Right cardiac atrium (tissue), 5 donors: Measurements from ENCODE around the gene SMIM21. TPM values are rescaled to one million over a fixed set of nuclear protein-coding genes. Genes with fewer than 3 reads are reported as not detected.

Experiments used
- ATAC-seq, 2 donors: fragments of 200-7000 bp; cut with Tn5 transposase; one replicate each; pipeline versions ENCODE4 v1.8.0 to v1.9.1; 2020; ENCODE audit warnings: moderate library complexity in 2 of 2, mild to moderate bottlenecking in 1 of 2
- DNase-seq, 3 donors: peaks; one replicate each; pipeline ENCODE4 v3.0.0-alpha.2; 2020
- H3K27ac ChIP-seq: one replicate; pipeline ENCODE4 v1.5.1; 2013; ENCODE audit warnings: mild to moderate bottlenecking, low read length, control low read depth, moderate library complexity
- H3K27me3 ChIP-seq: one replicate; pipeline ENCODE4 v1.6.1; 2013; ENCODE audit not compliant: control insufficient read depth, insufficient read depth
- H3K4me1 ChIP-seq: one replicate; pipeline ENCODE4 v1.6.1; 2013; ENCODE audit warnings: low read length; ENCODE audit not compliant: control insufficient read depth, insufficient read depth
- H3K4me3 ChIP-seq: one replicate; pipeline ENCODE4 v1.5.1; 2013; ENCODE audit warnings: low read length, control low read depth
- H3K9me3 ChIP-seq: one replicate; pipeline ENCODE4 v1.6.1; 2013; ENCODE audit warnings: low read length; ENCODE audit not compliant: control insufficient read depth
- WGBS: extraction: QIAGEN DNeasy Blood & Tissue Kit; methylation state at CpG from one replicate; pipeline ENCODE4 v1.1.7; 2013; 5-methylcytosine and 5-hydroxymethylcytosine counted together
- intact Hi-C, 4 donors: fragments of 100-400 bp; cut with DNase I; formaldehyde crosslinking; loops; one replicate each; pipeline versions ENCODE4 v1.11.0 to v1.14.0; 2022 to 2023
- polyA plus RNA-seq: library from polyadenylated mRNA; stranded (reverse); fragments of 200-250 nt; gene quantifications from one replicate; pipeline ENCODE4 v1.2.3, GENCODE V29; 2013
- total RNA-seq, 4 donors: library from RNA; stranded (reverse); fragmentation: NEBNext Ultra II Directional; extraction: Animal tissue kit (Norgen Biotek cat#: 25700); gene quantifications; one replicate each; pipeline ENCODE4 v1.2.1, GENCODE V29; 2021
- donor health status: healthy with polysubstance abuse.
- donor health status: DM: no; HTN: yes; CAD: no.
- donor health status: DM: no; HTN: no; CAD: no.
- donor health status: DM: no; HTN: yes; CAD: no; lungs with severe emphysema.
- donor health status: DM: yes; HTN: yes; CAD: no.

Gene SMIM21
- total and polyA plus RNA-seq, 5 donors: not detected

DNA sequence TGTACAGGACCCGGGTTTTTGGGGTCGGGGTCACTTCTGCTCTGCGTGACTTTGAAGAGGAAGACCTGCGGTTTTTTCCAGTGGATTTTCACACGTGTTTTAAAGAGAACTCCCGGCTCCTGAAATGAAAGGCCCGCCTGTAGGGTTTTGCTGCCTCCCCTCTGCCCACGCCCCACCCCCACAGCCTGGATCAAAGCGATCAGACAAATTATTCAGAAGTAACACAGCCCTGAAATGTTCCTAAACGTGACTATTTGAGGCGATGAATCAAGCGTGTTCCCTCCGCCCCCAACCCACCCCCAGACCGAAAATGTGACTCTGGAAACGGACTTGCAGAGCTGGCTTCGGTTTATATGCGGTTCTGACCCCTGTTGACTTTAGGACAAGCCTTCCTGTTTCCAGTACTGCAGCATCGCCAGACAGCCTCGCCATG, 28.7 kb upstream of the SMIM21 start:
- peak overlapping the region; percentile 69 for H3K4me3 ChIP-seq
- H3K27me3 ChIP-seq: no peaks in the 10 kb centered on the region
- H3K27ac ChIP-seq: no peak overlapping the region
- no peaks in the 10 kb centered on the region for H3K4me1 ChIP-seq
- WGBS: 34% methylated on average over 19 of the region's 19 CpGs
- no peaks in the 10 kb centered on the region for H3K9me3 ChIP-seq
- DNase-seq: no peak
- intact Hi-C loops: no loop called here
- ATAC-seq: peak in 1 of 2 donors; percentile 34

DNA sequence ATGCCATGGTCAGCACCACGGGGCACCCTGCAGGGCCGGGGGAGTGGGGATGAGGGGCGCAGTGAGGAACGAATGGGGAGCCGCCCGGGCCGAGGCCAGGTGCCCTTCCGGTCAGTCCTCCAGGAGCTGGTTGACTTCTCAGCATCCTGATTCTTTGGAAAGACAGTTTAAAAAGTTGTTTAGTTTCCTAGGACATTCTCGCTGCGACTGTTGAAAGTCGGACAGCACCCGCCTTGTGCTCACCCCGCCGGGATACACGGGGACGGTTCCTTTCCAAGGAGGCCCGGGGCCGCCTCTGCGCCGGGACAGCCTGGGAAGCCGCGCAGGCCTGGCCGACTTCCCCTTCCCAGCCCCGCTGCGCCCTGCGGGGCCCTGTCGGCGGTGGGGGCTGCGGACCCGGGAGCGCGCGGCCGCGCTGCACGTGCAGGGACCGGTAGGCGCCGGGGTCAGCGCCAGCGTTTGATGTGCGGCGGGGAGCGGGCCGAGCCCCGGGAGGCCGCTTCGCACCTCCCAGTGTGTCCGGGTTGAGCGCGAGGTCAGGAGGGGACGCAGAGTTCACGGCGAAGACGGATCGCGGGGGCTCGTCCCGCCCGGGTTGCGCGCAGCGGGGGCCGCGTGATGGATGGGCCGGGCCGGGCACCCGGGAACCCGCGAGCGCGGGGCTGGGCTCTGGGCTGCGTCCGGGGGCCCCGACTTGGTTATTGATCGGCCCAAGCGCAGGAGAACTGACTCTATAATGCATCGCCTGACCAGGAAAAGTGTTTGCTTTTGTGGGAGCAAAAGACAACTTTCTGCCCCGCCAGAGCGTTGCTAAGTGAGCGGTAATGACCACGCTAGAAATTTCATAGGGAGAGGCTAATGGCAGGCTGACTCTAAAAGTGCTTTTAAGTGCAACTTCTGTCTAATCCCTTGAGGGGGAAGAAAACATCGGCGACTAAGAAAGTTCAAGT, 28.0 kb upstream of the SMIM21 start:
- DNase-seq (peak; percentile 35 to 71 (median 68)), ATAC-seq (peak; percentile 90 to 91)
- no peak overlapping the region for H3K27ac ChIP-seq

DNA sequence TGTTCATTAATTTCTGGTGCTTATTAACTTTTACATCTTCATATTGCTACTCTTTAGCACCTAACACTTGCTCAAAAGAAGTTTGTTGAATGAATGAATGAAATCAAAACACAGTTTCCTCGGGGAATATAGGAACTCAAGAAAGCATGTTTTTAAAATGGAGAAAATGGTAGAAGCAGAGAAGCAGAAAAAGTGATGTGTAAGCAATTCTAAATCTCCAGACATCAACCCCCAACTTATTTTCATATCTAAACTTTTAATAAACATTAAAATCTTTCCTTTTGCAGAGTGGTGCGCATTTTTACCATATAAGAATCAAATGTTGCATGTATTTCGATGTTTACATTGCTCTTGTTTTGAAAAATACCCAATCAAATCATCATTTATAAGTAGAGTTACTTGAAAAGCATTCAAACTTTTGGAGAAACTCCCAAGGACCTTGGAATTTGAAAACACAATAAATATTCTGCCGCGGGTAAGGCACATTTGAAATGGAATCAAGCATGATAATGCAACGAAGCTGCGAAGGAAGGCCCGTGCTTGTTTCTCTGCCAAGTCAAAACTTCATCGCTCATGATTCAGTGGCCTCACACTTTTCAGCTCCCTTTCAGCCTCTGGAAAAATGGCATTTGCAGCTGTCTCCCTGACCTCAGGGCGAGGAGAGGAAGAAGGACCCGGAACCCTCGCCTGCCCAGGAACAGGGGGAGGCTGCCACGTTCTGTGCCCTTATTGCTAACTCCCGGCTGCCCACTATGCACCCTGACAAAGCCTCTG, 26.7 kb upstream of the SMIM21 start:
- no peaks in the 10 kb centered on the region for H3K27me3 ChIP-seq
- DNase-seq (no peak), ATAC-seq (no peak)
- H3K27ac ChIP-seq: no peak overlapping the region
- no peaks in the 10 kb centered on the region for H3K9me3 ChIP-seq
- no peak overlapping the region for H3K4me3 ChIP-seq
- WGBS: 87% methylated on average over 14 of the region's 14 CpGs
- intact Hi-C loops: no loop called here
- H3K4me1 ChIP-seq: no peaks in the 10 kb centered on the region

More for the DNA sequence above, 28.0 kb upstream of the SMIM21 start:
- no peaks in the 10 kb centered on the region for H3K9me3 ChIP-seq
- no peaks in the 10 kb centered on the region for H3K4me1 ChIP-seq
- intact Hi-C loops: no loop called here
- H3K27me3 ChIP-seq: no peaks in the 10 kb centered on the region
- 6% methylated on average over 84 of the region's 84 CpGs for WGBS
- H3K4me3 ChIP-seq: peak overlapping the region; percentile 69

DNA sequence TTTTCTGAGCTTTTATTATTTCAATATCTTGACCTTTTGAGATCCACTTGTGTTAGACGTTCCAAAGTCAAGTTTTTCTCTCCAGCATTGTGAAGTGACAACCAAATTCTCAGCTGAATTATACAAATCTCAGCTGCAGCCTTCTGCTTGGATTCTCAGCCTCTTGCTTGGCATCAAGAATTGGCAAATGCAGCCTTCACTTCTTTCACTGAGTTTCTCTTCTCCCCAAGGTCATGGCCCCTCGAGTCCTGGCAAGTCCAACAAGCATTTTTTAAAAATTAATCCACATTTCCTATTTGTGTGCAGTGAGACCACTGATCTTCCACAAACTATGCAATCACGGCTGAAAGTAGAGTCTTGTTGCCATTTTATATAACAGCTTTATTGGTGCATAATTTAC, 23.4 kb upstream of the SMIM21 start:
- H3K9me3 ChIP-seq: no peaks in the 10 kb centered on the region
- no peak overlapping the region for H3K4me3 ChIP-seq
- ATAC-seq (no peak), DNase-seq (no peak)
- intact Hi-C loops: no loop called here
- H3K27ac ChIP-seq: no peak overlapping the region
- H3K4me1 ChIP-seq: no peaks in the 10 kb centered on the region
- whole genome bisulfite sequencing: 50% methylated on average over 3 of the region's 3 CpGs
- no peaks in the 10 kb centered on the region for H3K27me3 ChIP-seq

DNA sequence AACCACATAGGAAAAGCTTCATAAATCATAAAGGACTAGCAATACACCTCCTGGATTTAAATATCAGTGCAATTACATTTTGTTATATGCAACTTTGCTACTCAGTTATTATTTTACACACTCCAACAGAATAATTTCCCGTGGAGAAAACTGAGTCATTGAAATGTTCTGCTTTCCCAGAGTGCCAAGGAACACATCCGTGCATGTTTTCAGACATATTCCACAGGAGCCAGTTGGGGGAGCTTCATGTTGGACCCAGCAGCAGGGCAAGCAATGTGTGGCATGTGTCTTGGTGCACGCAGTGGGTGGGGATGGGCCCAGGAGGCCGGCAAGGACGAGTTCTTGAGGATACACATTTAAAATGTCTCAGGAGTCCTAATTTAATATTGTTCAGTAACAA, 14.4 kb upstream of the SMIM21 start:
- H3K4me1 ChIP-seq: no peaks in the 10 kb centered on the region
- ATAC-seq (no peak), DNase-seq (no peak)
- no peak overlapping the region for H3K4me3 ChIP-seq
- H3K27me3 ChIP-seq: no peaks in the 10 kb centered on the region
- intact Hi-C loops: no loop called here
- no peak overlapping the region for H3K27ac ChIP-seq
- 75% methylated on average over 5 of the region's 5 CpGs for WGBS
- no peaks in the 10 kb centered on the region for H3K9me3 ChIP-seq

DNA sequence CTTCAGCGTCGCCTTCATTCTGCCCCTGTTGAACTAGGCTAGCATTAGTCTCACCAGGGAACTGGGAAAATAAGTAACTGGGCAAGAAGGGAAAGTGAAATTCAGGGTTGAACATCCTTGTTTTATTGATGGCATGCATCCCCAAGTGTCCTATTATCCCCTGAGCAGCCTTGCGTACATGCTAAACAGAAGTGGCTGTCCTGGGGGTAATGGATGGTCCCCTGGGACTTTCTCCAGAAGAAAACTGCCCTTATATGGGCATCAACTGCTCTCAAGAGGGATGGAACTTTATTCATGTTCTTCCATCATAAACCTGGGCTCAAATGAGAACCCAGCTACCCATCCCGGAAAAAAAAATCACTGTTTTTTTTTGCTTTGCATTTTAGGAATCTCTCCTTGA, 11.8 kb upstream of the SMIM21 start:
- Histone ChIP-seq H3K27ac (no peak overlapping the region), H3K27me3 (no peaks in the 10 kb centered on the region), H3K4me3 (no peak overlapping the region), H3K4me1 (no peaks in the 10 kb centered on the region), H3K9me3 (no peaks in the 10 kb centered on the region)
- intact Hi-C loops: no loop called here
- DNase-seq (no peak), ATAC-seq (no peak)
- 91% methylated on average over 4 of the region's 4 CpGs for WGBS

DNA sequence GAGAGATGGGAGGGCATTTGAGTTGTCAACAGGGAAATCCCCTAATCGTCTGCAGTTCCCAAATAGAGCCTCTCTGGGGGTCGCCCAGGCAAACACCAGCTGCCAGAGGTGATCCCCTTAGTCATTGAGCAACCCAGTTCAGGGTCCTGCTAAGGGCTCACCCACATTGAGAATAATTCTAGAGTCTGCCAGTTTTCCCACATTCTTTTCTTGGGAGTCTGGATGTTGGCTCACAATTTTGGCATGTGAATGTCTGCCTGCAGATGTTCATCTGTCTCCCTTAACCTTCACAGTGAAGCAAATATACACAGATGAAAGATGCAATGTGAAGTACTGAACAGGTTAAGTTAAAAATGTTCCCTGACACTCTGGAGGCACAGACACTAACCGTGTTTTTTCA, 11.4 kb upstream of the SMIM21 start:
- no peaks in the 10 kb centered on the region for H3K27me3 ChIP-seq
- ATAC-seq (no peak), DNase-seq (no peak)
- intact Hi-C loops: no loop called here
- no peak overlapping the region for H3K4me3 ChIP-seq
- 52% methylated on average over 3 of the region's 3 CpGs for WGBS
- H3K27ac ChIP-seq: no peak overlapping the region
- no peaks in the 10 kb centered on the region for H3K4me1 ChIP-seq
- no peaks in the 10 kb centered on the region for H3K9me3 ChIP-seq

DNA sequence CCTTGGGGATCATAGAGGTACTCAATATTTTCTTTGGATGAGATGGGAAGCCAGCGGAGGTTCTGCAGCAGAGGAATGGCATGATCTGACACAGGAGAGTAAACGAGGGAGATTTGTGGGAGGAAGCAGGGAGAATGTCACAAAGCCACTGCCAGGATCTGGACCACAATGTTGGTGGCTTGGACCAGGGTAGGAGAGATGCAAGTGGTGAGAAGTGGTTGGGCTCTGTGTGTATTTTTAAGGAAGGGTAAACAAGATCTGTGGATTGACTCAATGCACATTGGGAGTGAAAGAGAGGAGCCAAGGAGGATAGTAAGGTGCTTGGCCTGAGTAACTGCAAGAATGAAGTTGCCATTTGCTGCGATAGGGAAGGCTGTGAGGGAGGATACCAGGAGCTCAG, 10.5 kb upstream of the SMIM21 start:
- DNase-seq (no peak), ATAC-seq (no peak)
- Histone ChIP-seq H3K4me3 (no peak overlapping the region), H3K9me3 (no peaks in the 10 kb centered on the region), H3K4me1 (no peaks in the 10 kb centered on the region), H3K27me3 (no peaks in the 10 kb centered on the region), H3K27ac (no peak overlapping the region)
- 84% methylated on average over 3 of the region's 3 CpGs for WGBS
- intact Hi-C loops: no loop called here

DNA sequence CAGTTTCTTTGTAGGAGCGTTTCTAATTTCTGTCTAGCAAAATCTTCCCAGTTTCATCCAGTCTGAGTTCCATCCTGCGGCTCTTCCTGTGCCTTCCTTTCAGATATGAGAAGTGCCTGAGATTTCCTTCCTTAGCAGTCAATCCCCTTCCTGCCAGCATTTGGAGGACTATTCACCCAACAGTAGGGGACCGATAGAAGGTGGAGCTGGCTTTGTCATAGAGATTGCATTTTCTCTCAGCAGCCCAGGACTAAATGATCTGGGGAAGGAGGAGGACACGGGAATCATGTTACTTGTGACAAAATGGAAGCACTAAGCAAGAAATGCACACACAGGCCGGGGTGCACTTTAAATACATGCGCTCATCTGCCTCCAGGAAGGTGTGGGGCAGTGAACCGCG, 5.6 kb upstream of the SMIM21 start:
- Histone ChIP-seq H3K9me3 (no peaks in the 10 kb centered on the region), H3K27ac (no peak overlapping the region), H3K4me1 (no peaks in the 10 kb centered on the region), H3K4me3 (no peak overlapping the region), H3K27me3 (no peaks in the 10 kb centered on the region)
- DNase-seq (no peak), ATAC-seq (no peak)
- intact Hi-C loops: no loop called here
- 66% methylated on average over 8 of the region's 8 CpGs for WGBS

DNA sequence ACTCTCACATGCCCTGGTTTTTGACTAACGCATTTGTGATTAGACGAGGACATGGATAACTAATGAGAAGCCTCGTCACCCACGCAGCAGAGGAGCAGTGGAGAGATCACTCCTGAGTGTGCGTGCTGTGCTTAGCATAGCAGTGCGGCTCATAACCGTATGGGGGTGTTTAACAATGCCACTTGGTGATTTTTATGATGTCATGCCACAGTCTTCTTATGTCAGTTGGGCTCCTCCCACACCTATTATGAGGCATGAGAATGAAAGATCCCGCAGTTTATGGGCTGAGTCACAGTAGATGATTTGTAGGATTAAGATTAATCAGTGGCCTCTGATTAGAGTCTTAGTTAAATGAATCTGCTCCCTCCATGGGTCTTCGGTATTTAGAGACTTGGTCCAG, 2.5 kb upstream of the SMIM21 start:
- Histone ChIP-seq H3K27ac (no peak overlapping the region), H3K4me3 (no peak overlapping the region), H3K27me3 (no peaks in the 10 kb centered on the region), H3K9me3 (no peaks in the 10 kb centered on the region), H3K4me1 (no peaks in the 10 kb centered on the region)
- 91% methylated on average over 9 of the region's 9 CpGs for WGBS
- no peak for ATAC-seq
- intact Hi-C loops: no loop called here
- DNase-seq: no peak

DNA sequence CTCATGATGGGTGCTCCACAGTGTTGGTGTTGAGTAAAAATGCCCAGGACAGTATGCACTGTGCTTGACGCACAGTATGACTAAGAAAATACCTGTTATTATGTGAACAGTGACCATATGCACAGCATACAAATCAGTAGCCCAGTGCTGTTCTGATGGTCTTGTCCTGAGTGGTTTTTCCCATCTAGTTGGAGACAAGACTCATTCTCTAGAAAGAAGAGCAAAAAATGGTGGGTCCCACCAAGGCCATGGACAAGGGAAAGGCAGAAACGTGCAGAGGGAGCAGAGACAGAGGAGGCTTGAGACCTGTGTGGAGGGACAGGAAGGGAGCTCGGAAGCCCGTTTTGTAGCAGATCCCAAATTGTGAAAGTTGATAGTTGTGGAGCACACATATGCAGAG, 987 bp upstream of the SMIM21 start:
- Histone ChIP-seq H3K27me3 (no peaks in the 10 kb centered on the region), H3K9me3 (no peaks in the 10 kb centered on the region), H3K4me3 (no peak overlapping the region), H3K27ac (no peak overlapping the region), H3K4me1 (no peaks in the 10 kb centered on the region)
- intact Hi-C loops: no loop called here
- ATAC-seq (no peak), DNase-seq (no peak)
- WGBS: 94% methylated on average over 4 of the region's 4 CpGs
